ENCODE measurements around the gene SLC1A2. TPM values are rescaled to one million over a fixed set of nuclear protein-coding genes. Genes with fewer than 3 reads are reported as not detected.

Gene SLC1A2
- total RNA-seq, 1 experiment from 2014 or later, result 0.50 TPM

DNA sequence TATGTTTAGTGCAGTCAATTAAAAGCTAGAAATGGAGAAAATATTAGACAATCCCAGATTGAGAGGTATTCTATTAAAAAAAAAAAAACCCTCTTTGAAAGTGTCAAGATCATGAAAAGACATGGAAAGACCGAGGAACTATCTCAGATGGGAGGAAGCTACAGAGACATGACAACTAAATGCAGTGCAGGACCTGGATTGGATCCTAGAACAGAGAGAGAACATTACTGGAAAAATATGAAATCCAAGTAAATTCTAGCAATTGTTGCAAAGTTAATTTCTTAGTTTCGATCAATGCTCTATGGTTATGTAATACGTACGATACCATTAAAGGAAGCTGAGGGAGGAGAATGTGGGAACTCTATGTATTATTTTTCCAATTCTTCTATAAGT lies 43.2 kb downstream of the SLC1A2 start:
- no peak overlapping the region for H3K4me3 Mint-ChIP-seq
- no CpG with 5 or more reads among the region's 4 CpGs for WGBS (ENCODE audit: extremely low coverage, insufficient read length, low lambda C conversion rate)
- H3K9me3 Mint-ChIP-seq, result no peaks in the 10 kb centered on the region
- no peak overlapping the region for H3K18ac ChIP-seq (ENCODE audit: insufficient read length, low read depth, low read length)
- no peak overlapping the region for H3K4me2 ChIP-seq (ENCODE audit: insufficient read depth, insufficient read length, low read length)
- H2BK12ac ChIP-seq (ENCODE audit: insufficient read length, low read depth, low read length), result no peak overlapping the region
- no peak overlapping the region for H3K9ac ChIP-seq (ENCODE audit: extremely low read depth, insufficient read length, low read length)
- H3K79me2 ChIP-seq (ENCODE audit: insufficient read depth, low read length), result no peaks in the 10 kb centered on the region
- no peak overlapping the region for H2BK120ac ChIP-seq (ENCODE audit: low read depth, low read length, poor library complexity, severe bottlenecking)
- DNase-seq, result no peak
- H2BK20ac ChIP-seq (ENCODE audit: low read depth, low read length, poor library complexity, severe bottlenecking), result no peak overlapping the region
- no peak overlapping the region for H4K91ac ChIP-seq (ENCODE audit: insufficient read length, low read depth, low read length)
- H3K4me1 Mint-ChIP-seq, result no peaks in the 10 kb centered on the region
- no peak overlapping the region for H3K23ac ChIP-seq (ENCODE audit: insufficient read length, low read depth, low read length)
- no peaks in the 10 kb centered on the region for H3K36me3 Mint-ChIP-seq (ENCODE audit: insufficient read depth in 1 of 3, low read depth in 3 of 3)
- H3K56ac ChIP-seq (ENCODE audit: insufficient read length, low read depth, low read length), result no peak overlapping the region
- no peak overlapping the region for H3K4ac ChIP-seq (ENCODE audit: low read depth, low read length)
- H3K23me2 ChIP-seq (ENCODE audit: insufficient read length, low read depth, low read length, poor library complexity, severe bottlenecking), result no peaks in the 10 kb centered on the region
- H3K4me1 ChIP-seq (ENCODE audit: insufficient read depth, low read length), result no peaks in the 10 kb centered on the region
- TF ChIP-seq, protein P1, sequence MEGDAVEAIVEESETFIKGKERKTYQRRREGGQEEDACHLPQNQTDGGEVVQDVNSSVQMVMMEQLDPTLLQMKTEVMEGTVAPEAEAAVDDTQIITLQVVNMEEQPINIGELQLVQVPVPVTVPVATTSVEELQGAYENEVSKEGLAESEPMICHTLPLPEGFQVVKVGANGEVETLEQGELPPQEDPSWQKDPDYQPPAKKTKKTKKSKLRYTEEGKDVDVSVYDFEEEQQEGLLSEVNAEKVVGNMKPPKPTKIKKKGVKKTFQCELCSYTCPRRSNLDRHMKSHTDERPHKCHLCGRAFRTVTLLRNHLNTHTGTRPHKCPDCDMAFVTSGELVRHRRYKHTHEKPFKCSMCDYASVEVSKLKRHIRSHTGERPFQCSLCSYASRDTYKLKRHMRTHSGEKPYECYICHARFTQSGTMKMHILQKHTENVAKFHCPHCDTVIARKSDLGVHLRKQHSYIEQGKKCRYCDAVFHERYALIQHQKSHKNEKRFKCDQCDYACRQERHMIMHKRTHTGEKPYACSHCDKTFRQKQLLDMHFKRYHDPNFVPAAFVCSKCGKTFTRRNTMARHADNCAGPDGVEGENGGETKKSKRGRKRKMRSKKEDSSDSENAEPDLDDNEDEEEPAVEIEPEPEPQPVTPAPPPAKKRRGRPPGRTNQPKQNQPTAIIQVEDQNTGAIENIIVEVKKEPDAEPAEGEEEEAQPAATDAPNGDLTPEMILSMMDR (conservative IDR thresholded peaks at IDR 0.05), result no peak
- no peak overlapping the region for H2BK5ac ChIP-seq (ENCODE audit: insufficient read length, low read length)
- H2AK5ac ChIP-seq (ENCODE audit: insufficient read length, low read length), result no peak overlapping the region
- H3K27ac Mint-ChIP-seq, result no peak overlapping the region
- H3T11ph ChIP-seq (ENCODE audit: low read length), result no peak overlapping the region
- H2AFZ ChIP-seq (ENCODE audit: low read length), result no peak overlapping the region
- no peak overlapping the region for H4K8ac ChIP-seq (replicated peaks; ENCODE audit: insufficient read length, low read depth, low read length)
- H3K27me3 Mint-ChIP-seq (ENCODE audit: low read depth), result peaks cover 4% of the 10 kb centered on the region
- H3K14ac ChIP-seq (ENCODE audit: insufficient read depth, low read length), result no peak overlapping the region
- H3K9me3 ChIP-seq (ENCODE audit: control insufficient read depth, low read depth, low read length), result no peaks in the 10 kb centered on the region
- H4K20me1 ChIP-seq (ENCODE audit: control insufficient read depth, insufficient read depth, insufficient read length), result no peaks in the 10 kb centered on the region
- H3K27ac ChIP-seq (ENCODE audit: insufficient read length, low read depth, low read length), result no peak overlapping the region
- H3K79me1 ChIP-seq (ENCODE audit: insufficient read depth, low read depth, low read length, poor library complexity, severe bottlenecking), result no peaks in the 10 kb centered on the region
- H2BK15ac ChIP-seq (ENCODE audit: low read depth, low read length), result no peak overlapping the region
- H4K5ac ChIP-seq (ENCODE audit: insufficient read length, low read depth, low read length), result no peak overlapping the region
- no peaks in the 10 kb centered on the region for H3K27me3 ChIP-seq (ENCODE audit: insufficient read depth, low read length)

Measured in H9 (cell line).